Measurements from ENCODE around the gene RNF4.
A peak's percentile ranks its signal among the peaks of the same experiment; 100 is the strongest.

Gene RNF4, protein sequence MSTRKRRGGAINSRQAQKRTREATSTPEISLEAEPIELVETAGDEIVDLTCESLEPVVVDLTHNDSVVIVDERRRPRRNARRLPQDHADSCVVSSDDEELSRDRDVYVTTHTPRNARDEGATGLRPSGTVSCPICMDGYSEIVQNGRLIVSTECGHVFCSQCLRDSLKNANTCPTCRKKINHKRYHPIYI
- long read RNA-seq, partial matches to known transcripts, result 3 of 313 reads
- long read RNA-seq, other reads (novel, unspliced or antisense), result 310 of 313 reads

DNA sequence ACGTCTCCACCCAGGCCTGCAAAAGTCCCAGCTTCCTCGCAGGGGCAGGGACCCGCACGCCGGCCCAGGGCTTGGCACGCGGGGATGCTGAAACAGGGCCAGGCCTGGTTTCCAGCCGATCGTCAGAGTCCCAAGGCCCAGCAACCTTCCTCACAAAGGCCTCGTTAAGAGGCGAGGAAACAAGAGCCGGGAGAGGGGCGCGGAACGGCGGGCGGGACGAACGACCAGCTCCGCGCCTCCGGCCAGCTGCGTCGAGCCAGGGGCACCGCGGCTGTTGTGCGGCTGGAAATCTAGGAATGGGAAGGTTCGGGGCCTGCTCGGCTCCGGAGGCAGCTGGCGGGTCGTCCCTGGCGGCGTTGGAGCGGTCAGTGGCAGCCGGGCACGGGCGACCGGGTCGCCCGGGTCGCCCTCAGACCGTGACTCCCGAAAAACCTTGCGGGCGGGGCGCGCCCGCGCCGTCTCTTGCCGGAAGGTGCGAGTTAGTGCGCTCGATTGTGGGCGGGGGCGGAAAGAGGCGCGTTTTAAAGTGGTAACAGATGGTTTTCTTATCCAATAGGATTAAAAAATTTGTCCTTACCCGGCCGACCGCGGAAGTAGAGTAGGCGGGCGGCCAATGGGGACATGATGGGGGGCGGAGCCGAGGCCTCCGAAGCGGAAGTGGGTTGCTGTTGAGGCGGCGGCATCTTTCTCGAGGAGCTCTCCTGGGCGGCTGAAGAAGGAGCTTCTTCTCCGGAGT is at the start of gene RNF4:
TSS of gene RNF4 (plus strand) at position 651 of the 736 bp plus-strand sequence. CDS start 21,388 bp downstream, outside the sequence.
- Histone ChIP-seq H3K4me3 (replicated peaks; ENCODE audit: insufficient read depth, low read length) (peak within 1 kb of the TSS; percentile 97), H3K27me3 (ENCODE audit: insufficient read depth, poor library complexity, severe bottlenecking) (no peaks in the 10 kb centered on the region), H3K27ac (replicated peaks) (peak within 1 kb of the TSS; percentile 95)
- TF ChIP-seq, protein P1, sequence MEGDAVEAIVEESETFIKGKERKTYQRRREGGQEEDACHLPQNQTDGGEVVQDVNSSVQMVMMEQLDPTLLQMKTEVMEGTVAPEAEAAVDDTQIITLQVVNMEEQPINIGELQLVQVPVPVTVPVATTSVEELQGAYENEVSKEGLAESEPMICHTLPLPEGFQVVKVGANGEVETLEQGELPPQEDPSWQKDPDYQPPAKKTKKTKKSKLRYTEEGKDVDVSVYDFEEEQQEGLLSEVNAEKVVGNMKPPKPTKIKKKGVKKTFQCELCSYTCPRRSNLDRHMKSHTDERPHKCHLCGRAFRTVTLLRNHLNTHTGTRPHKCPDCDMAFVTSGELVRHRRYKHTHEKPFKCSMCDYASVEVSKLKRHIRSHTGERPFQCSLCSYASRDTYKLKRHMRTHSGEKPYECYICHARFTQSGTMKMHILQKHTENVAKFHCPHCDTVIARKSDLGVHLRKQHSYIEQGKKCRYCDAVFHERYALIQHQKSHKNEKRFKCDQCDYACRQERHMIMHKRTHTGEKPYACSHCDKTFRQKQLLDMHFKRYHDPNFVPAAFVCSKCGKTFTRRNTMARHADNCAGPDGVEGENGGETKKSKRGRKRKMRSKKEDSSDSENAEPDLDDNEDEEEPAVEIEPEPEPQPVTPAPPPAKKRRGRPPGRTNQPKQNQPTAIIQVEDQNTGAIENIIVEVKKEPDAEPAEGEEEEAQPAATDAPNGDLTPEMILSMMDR (IDR thresholded peaks at IDR 0.05; ENCODE audit: insufficient read depth, low read length), result no peak
- TF ChIP-seq, protein P2, sequence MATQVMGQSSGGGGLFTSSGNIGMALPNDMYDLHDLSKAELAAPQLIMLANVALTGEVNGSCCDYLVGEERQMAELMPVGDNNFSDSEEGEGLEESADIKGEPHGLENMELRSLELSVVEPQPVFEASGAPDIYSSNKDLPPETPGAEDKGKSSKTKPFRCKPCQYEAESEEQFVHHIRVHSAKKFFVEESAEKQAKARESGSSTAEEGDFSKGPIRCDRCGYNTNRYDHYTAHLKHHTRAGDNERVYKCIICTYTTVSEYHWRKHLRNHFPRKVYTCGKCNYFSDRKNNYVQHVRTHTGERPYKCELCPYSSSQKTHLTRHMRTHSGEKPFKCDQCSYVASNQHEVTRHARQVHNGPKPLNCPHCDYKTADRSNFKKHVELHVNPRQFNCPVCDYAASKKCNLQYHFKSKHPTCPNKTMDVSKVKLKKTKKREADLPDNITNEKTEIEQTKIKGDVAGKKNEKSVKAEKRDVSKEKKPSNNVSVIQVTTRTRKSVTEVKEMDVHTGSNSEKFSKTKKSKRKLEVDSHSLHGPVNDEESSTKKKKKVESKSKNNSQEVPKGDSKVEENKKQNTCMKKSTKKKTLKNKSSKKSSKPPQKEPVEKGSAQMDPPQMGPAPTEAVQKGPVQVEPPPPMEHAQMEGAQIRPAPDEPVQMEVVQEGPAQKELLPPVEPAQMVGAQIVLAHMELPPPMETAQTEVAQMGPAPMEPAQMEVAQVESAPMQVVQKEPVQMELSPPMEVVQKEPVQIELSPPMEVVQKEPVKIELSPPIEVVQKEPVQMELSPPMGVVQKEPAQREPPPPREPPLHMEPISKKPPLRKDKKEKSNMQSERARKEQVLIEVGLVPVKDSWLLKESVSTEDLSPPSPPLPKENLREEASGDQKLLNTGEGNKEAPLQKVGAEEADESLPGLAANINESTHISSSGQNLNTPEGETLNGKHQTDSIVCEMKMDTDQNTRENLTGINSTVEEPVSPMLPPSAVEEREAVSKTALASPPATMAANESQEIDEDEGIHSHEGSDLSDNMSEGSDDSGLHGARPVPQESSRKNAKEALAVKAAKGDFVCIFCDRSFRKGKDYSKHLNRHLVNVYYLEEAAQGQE (IDR thresholded peaks at IDR 0.05; ENCODE audit: insufficient replicate concordance, low read depth), result peak; percentile 58
- TF ChIP-seq GABPA (IDR thresholded peaks at IDR 0.05; ENCODE audit: low read depth), result peak; percentile 84
- TF ChIP-seq POLR2AphosphoS5 (IDR thresholded peaks at IDR 0.05; ENCODE audit: low read depth), result no peak; the same call in 1 of the 2 replicates
- peak; percentile 89 for TF ChIP-seq SPI1 (IDR thresholded peaks at IDR 0.05; ENCODE audit: borderline replicate concordance, low read depth)
- peak; percentile 94 to 98 for DNase-seq (ENCODE audit: low read depth in 1 of 2, low spot score in 1 of 2)

DNA sequence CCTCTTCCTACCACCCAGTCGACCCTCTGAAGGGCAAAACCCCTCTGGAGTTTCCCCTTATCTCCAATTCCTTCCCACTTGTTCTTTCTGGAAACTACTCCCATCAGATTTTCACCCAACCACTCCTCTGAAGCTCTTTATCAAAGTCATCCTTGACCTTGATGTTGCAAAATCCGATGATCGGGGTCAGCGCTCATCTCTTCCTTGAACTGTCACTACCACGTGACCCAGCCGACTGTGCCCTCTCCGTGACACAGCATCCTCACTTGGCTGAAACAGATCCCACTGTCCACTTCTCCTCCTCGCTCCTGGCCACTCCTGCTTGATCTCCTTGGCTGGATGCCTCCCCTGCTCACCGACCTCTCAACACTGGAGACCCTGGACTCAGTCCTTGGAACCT is 49.1 kb upstream of the RNF4 start:
- Histone ChIP-seq H3K27me3 (ENCODE audit: insufficient read depth, poor library complexity, severe bottlenecking) (peaks cover 29% of the 10 kb centered on the region), H3K4me3 (replicated peaks; ENCODE audit: insufficient read depth, low read length) (no peak overlapping the region), H3K27ac (replicated peaks) (no peak overlapping the region)
- TF ChIP-seq, protein P1 (IDR thresholded peaks at IDR 0.05; ENCODE audit: insufficient read depth, low read length), result no peak
- TF ChIP-seq SPI1 (IDR thresholded peaks at IDR 0.05; ENCODE audit: borderline replicate concordance, low read depth), result no peak
- TF ChIP-seq POLR2AphosphoS5 (IDR thresholded peaks at IDR 0.05; ENCODE audit: low read depth), result no peak
- TF ChIP-seq GABPA (IDR thresholded peaks at IDR 0.05; ENCODE audit: low read depth), result no peak
- TF ChIP-seq, protein P2 (IDR thresholded peaks at IDR 0.05; ENCODE audit: insufficient replicate concordance, low read depth), result no peak
- peak in 1 of 2 experiments; percentile 18 for DNase-seq (ENCODE audit: low read depth in 1 of 2, low spot score in 1 of 2)

DNA sequence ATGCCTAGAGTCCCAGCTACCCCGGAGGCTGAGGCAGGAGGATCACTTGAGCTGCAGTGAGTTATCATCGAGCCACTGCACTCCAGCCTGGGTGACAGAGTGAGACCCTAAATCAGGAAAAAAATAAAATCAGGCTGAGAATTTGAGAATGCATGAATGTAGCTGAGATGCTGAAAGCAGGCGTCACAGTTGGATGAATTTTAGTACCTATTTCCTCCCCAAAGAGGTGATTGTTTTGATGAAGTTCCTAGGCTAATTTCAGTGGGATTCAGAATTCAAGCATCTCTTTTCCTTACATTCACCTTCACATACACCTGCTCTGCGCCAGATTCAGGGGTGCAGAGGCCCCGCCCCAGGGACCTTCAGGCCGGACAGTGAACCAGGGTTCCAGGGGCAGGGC is 47.0 kb upstream of the RNF4 start:
- TF ChIP-seq, protein P2 (IDR thresholded peaks at IDR 0.05; ENCODE audit: insufficient replicate concordance, low read depth), result no peak
- TF ChIP-seq, protein P1 (IDR thresholded peaks at IDR 0.05; ENCODE audit: insufficient read depth, low read length), result no peak
- TF ChIP-seq SPI1 (IDR thresholded peaks at IDR 0.05; ENCODE audit: borderline replicate concordance, low read depth) (no peak), GABPA (IDR thresholded peaks at IDR 0.05; ENCODE audit: low read depth) (no peak), POLR2AphosphoS5 (IDR thresholded peaks at IDR 0.05; ENCODE audit: low read depth) (no peak)

More for the DNA sequence above, 47.0 kb upstream of the RNF4 start:
- peaks cover 24% of the 10 kb centered on the region for H3K27me3 ChIP-seq (ENCODE audit: insufficient read depth, poor library complexity, severe bottlenecking)
- no peak for DNase-seq (ENCODE audit: low read depth in 1 of 2, low spot score in 1 of 2)
- no peak overlapping the region for H3K4me3 ChIP-seq (replicated peaks; ENCODE audit: insufficient read depth, low read length)
- no peak overlapping the region for H3K27ac ChIP-seq (replicated peaks)

All from HL-60 (cell line).